HepG2 (cell line): ENCODE data around the gene CCDC93. TPM values are rescaled to one million over a fixed set of nuclear protein-coding genes. Genes with fewer than 3 reads are reported as not detected.

Experiments used
- FOSL2 ChIP-seq: sonication (generic); formaldehyde crosslinking; IDR thresholded peaks from 2 replicates; pipeline ENCODE4 v1.4.0; 2020; ENCODE audit warnings: missing genetic modification reagents
- FOXA3 ChIP-seq: IDR thresholded peaks from 2 replicates; pipeline ENCODE4 v1.6.1; 2016; ENCODE audit warnings: missing genetic modification reagents, missing compliant biosample characterization
- MTF1 ChIP-seq: sonication (generic); formaldehyde crosslinking; IDR thresholded peaks from 2 replicates; pipeline ENCODE4 v1.5.0; 2020; ENCODE audit warnings: missing genetic modification reagents
- ONECUT2 ChIP-seq: sonication (generic); formaldehyde crosslinking; IDR thresholded peaks from 2 replicates; pipeline ENCODE4 v1.4.0; 2020; ENCODE audit warnings: missing genetic modification reagents
- PLRG1 ChIP-seq: fragments of 450-650 bp; conservative IDR thresholded peaks from 2 replicates; pipeline ENCODE4 v1.6.1; 2016
- POGK ChIP-seq: sonication (generic); formaldehyde crosslinking; conservative IDR thresholded peaks from 2 replicates; pipeline ENCODE4 v1.8.0; 2022; ENCODE audit warnings: mild to moderate bottlenecking, moderate library complexity, missing genetic modification reagents
- SOX13 ChIP-seq, 3 experiments: fragments of 450-650 bp in 1 of 3; sonication (generic) in 1 of 3; formaldehyde crosslinking in 1 of 3; IDR thresholded peaks in 2 of 3; conservative IDR thresholded peaks in 1 of 3; 2 replicates each; pipeline versions ENCODE4 v1.5.0 to v1.6.1; 2016 to 2020; ENCODE audit warnings: antibody characterized with exemption in 1 of 3, mild to moderate bottlenecking in 1 of 3, missing compliant biosample characterization in 1 of 3, missing genetic modification reagents in 1 of 3, moderate library complexity in 1 of 3
- TGIF2 ChIP-seq: IDR thresholded peaks from 2 replicates; pipeline ENCODE4 v1.6.1; 2016; ENCODE audit warnings: control low read depth, missing compliant biosample characterization
- THAP9 ChIP-seq: sonication (generic); formaldehyde crosslinking; IDR thresholded peaks from 2 replicates; pipeline ENCODE4; 2020; ENCODE audit warnings: missing genetic modification reagents, mild to moderate bottlenecking, borderline replicate concordance
- ZNF274 ChIP-seq: sonication (generic); formaldehyde crosslinking; IDR thresholded peaks from 2 replicates; pipeline ENCODE4 v1.5.1; 2020; ENCODE audit warnings: mild to moderate bottlenecking, missing genetic modification reagents
- ZNF614 ChIP-seq: IDR thresholded peaks from 2 replicates; pipeline ENCODE4 v1.6.1; 2018; ENCODE audit warnings: missing biosample characterization, missing genetic modification reagents, inconsistent platforms, borderline replicate concordance
- polyA plus RNA-seq, 8 experiments: library from polyadenylated mRNA; depleted of rRNA in 3 of 8; stranded (reverse) in 7 of 8; unstranded in 1 of 8; fragments of >200 nt; fragmentation: Illumina TruSeq in 4 of 8; extraction: Trizol in 4 of 8; gene quantifications; 2 replicates each; pipeline versions ENCODE4 v1.2.1 to v1.2.3, GENCODE V29; 2011 to 2016; ENCODE audit warnings: low read depth in 4 of 8, missing spikeins in 1 of 8, mixed read lengths in 1 of 8; ENCODE audit not compliant: insufficient read depth in 1 of 8
- total RNA-seq, 5 experiments: library from RNA; depleted of rRNA; stranded (reverse); fragments of >200 nt; fragmentation: Illumina TruSeq; extraction: Trizol; gene quantifications; 2 replicates each; pipeline ENCODE4 v1.2.3, GENCODE V29; 2016; ENCODE audit warnings: low read depth in 1 of 5

The CCDC93 gene
- total and polyA plus RNA-seq, 2 of the 13 experiments (the other 11 are each of a cell fraction or from before 2014, with no cell fraction given) = 37.2 to 53.2 TPM

- no peak for TF ChIP-seq POGK (CRISPR knock-in tag)
- no peak for TF ChIP-seq PLRG1
- no peak for TF ChIP-seq ZNF274 (CRISPR knock-in tag)
- TF ChIP-seq FOSL2 (CRISPR knock-in tag) = peak; percentile 76
- TF ChIP-seq THAP9 (CRISPR knock-in tag) = no peak
- peak; percentile 19; the same call in 1 of the 2 replicates for TF ChIP-seq FOXA3 (CRISPR knock-in tag)
- TF ChIP-seq TGIF2 = no peak
- TF ChIP-seq ONECUT2 (CRISPR knock-in tag) = no peak
- TF ChIP-seq SOX13 (IDR thresholded peaks at IDR 0.05) = no peak
- TF ChIP-seq SOX13 (CRISPR knock-in tag; conservative IDR thresholded peaks at IDR 0.05 in 1 of 2, IDR thresholded peaks at IDR 0.05 in 1 of 2) = peak in 1 of 2 experiments; percentile 15; a peak in 1 of 4 replicates
- TF ChIP-seq MTF1 (CRISPR knock-in tag) = no peak
- TF ChIP-seq ZNF614 = peak; percentile 57; the same call in 1 of the 2 replicates
These were observed 33.5 kb upstream of the CCDC93 start (continued) for GRCh38 chr2:118047380-118047826.
